Kidney (tissue), 22 donors: ENCODE measurements around the gene KRTAP4-6. TPM values are rescaled to one million over a fixed set of nuclear protein-coding genes. Genes with fewer than 3 reads are reported as not detected.
A peak's percentile ranks its signal among the peaks of the same experiment; 100 is the strongest.
"Not testable (repeated sequence)": the region's sequence is repeated elsewhere in the genome, so short reads cannot be mapped to it uniquely, and the experiment has no call there.

Experiments used
- DNase-seq, 5 donors: peaks; one replicate each; pipeline ENCODE4 v3.0.0-alpha.2; 2013 to 2020
- FAIRE-seq: peaks from 2 replicates; lab custom pipeline; 2012; peaks lifted over from hg19 to GRCh38; lab: Jason Lieb, UNC
- H3K27ac ChIP-seq, 2 donors: one replicate each; pipeline ENCODE4 v1.7.0; 2013; ENCODE audit warnings: low read depth in 2 of 2, low read length in 2 of 2, inconsistent platforms in 1 of 2
- H3K27me3 ChIP-seq: one replicate; pipeline ENCODE4 v1.7.1; 2013; ENCODE audit warnings: low read length, inconsistent platforms; ENCODE audit not compliant: control insufficient read depth, insufficient read depth
- H3K36me3 ChIP-seq, 3 donors: one replicate each; pipeline versions ENCODE4 v1.7.0 to v1.7.1; 2013; ENCODE audit warnings: low read length in 3 of 3, control low read depth in 1 of 3, inconsistent platforms in 1 of 3; ENCODE audit not compliant: insufficient read depth in 3 of 3, control insufficient read depth in 2 of 3
- H3K4me1 ChIP-seq, 3 donors: one replicate each; pipeline versions ENCODE4 v1.7.0 to v1.7.1; 2013; ENCODE audit warnings: low read length in 3 of 3, inconsistent platforms in 1 of 3, low read depth in 1 of 3; ENCODE audit not compliant: control insufficient read depth in 2 of 3, insufficient read depth in 2 of 3
- H3K4me3 ChIP-seq, 3 donors: one replicate each; pipeline versions ENCODE4 v1.7.0 to v1.8.1; 2013; ENCODE audit warnings: low read length in 3 of 3, control low read depth in 1 of 3, inconsistent platforms in 1 of 3
- H3K9ac ChIP-seq, 3 donors: one replicate each; pipeline versions ENCODE4 v1.7.0 to v1.7.1; 2013; ENCODE audit warnings: low read length in 3 of 3, control low read depth in 1 of 3, inconsistent platforms in 1 of 3
- H3K9me3 ChIP-seq, 3 donors: one replicate each; pipeline versions ENCODE4 v1.7.0 to v1.7.1; 2013; ENCODE audit warnings: low read length in 3 of 3, control low read depth in 1 of 3, inconsistent platforms in 1 of 3; ENCODE audit not compliant: control insufficient read depth in 2 of 3, insufficient read depth in 1 of 3
- intact Hi-C: fragments of 100-400 bp; cut with DNase I; formaldehyde crosslinking; loops from one replicate; pipeline ENCODE4 v1.11.1; 2022
- long read RNA-seq, 10 donors: library from polyadenylated mRNA in 1 of 10; unstranded in 1 of 10; transcript quantifications; one replicate each; pipeline ENCODE4 v2.0.0 and lab custom pipeline, GENCODE V29; 2021 to 2026
- polyA plus RNA-seq: library from polyadenylated mRNA; stranded (reverse); fragments of 350-450 nt; fragmentation: Illumina TruSeq; extraction: RNeasy Lipid Tissue Mini Kit (QIAGEN cat#74804); gene quantifications from one replicate; pipeline ENCODE4 v1.2.3, GENCODE V29; 2014; ENCODE audit warnings: low read depth, low replicate concordance; ENCODE audit not compliant: insufficient read depth
- total RNA-seq: library from RNA; stranded (reverse); fragmentation: NEBNext Ultra II Directional; extraction: Animal tissue kit (Norgen Biotek cat#: 25700); gene quantifications from one replicate; pipeline ENCODE4 v1.2.1, GENCODE V29; 2021
- TF ChIP-seq, protein P1 (sequence below): IDR thresholded peaks from 3 replicates; pipeline ENCODE4 v1.5.1; 2012; ENCODE audit warnings: mild to moderate bottlenecking, moderate library complexity, borderline replicate concordance; ENCODE audit not compliant: insufficient read depth; ENCODE audit errors: extremely low read depth
- donor health status: control.
- donor health status: control.
- donor health status: control.
- donor health status: control.
- donor health status: control.
- donor health status: DM: yes; HTN: yes; CAD: no.
- donor health status: Normal renal cell carcinoma (clear cell type).

Gene KRTAP4-6
- total RNA-seq (not detected), polyA plus RNA-seq (not detected)
- long read RNA-seq, donor 1 = 0 reads
- long read RNA-seq, donor 2 = 0 reads
- long read RNA-seq, donor 3 = 0 reads
- long read RNA-seq, donor 4 = 0 reads
- long read RNA-seq, donor 5 = 0 reads
- long read RNA-seq, donor 6 = 0 reads
- long read RNA-seq, donor 7 = 0 reads
- long read RNA-seq, donor 8 = 0 reads
- long read RNA-seq, donor 9 = 0 reads
- long read RNA-seq, donor 10 = 0 reads

DNA sequence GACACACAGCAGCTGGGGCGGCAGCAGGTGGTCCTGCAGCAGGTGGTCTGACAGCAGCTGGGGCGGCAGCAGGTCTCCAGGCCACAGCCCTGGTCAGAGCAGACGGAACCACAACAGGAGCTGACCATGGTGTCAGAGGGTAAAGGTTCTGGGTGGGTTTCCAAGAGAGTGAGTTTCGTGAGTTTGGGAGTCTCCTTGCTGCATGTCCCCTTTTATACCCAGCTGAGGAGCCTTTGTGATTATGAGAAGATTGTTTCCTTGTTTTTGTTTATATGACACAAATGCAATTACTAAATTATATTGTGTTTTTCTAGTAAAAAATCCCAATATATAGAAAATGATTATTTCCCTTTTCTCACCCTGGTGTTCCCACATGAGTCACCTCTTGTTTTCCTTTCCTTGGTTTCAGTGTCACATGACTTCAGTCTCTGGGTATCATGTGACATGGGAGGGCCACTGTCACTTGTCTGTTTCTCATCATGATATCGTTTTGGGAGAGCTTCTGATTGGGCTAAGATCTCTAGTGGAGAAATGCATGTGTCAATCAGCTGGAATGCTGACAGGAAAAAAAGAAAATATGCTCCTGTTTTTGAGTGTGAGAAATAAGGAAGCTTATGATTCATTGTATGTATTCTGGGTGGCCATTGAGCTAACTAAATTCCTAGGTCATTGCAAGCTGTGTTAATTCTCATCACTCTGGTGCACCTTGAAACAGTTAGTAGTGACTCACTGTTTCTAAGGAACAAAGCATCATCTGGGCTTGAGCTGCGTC, at the start of gene KRTAP4-6:
TSS of gene KRTAP4-6 (minus strand) at position 185 of the 772 bp plus-strand sequence. CDS start at position 128, 57 bp downstream.
- Histone ChIP-seq H3K4me1 (no peaks in the 10 kb centered on the region), H3K27me3 (no peaks in the 10 kb centered on the region), H3K27ac (no peak within 1 kb of the TSS), H3K9me3 (peaks cover 0 to 9% (median 2%) of the 10 kb centered on the region in 3 donors), H3K4me3 (no peak within 1 kb of the TSS), H3K36me3 (no peaks in the 10 kb centered on the region), H3K9ac (no peak within 1 kb of the TSS)
- FAIRE-seq (no peak), DNase-seq (no peak)
- TF ChIP-seq, protein P1, sequence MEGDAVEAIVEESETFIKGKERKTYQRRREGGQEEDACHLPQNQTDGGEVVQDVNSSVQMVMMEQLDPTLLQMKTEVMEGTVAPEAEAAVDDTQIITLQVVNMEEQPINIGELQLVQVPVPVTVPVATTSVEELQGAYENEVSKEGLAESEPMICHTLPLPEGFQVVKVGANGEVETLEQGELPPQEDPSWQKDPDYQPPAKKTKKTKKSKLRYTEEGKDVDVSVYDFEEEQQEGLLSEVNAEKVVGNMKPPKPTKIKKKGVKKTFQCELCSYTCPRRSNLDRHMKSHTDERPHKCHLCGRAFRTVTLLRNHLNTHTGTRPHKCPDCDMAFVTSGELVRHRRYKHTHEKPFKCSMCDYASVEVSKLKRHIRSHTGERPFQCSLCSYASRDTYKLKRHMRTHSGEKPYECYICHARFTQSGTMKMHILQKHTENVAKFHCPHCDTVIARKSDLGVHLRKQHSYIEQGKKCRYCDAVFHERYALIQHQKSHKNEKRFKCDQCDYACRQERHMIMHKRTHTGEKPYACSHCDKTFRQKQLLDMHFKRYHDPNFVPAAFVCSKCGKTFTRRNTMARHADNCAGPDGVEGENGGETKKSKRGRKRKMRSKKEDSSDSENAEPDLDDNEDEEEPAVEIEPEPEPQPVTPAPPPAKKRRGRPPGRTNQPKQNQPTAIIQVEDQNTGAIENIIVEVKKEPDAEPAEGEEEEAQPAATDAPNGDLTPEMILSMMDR = no peak
- intact Hi-C loops = no loop called here

DNA sequence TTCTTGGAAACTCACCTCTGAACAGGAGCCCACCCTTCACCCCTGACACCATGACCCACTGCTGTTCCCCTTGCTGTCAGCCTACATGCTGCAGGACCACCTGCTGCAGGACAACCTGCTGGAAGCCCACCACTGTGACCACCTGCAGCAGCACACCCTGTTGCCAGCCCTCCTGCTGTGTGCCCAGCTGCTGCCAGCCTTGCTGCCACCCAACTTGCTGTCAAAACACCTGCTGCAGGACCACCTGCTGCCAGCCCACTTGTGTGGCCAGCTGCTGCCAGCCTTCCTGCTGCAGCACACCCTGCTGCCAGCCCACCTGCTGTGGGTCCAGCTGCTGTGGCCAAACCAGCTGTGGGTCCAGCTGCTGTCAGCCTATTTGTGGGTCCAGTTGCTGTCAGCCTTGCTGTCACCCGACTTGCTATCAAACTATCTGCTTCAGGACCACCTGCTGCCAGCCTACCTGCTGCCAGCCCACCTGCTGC, 49.5 kb upstream of the KRTAP4-6 start, which contains the start of gene KRTAP9-1:
TSS of gene KRTAP9-1 (plus strand) at position 51 of the 482 bp plus-strand sequence. CDS start at position 51, 0 bp downstream.
- DNase-seq = peak in 1 of 5 donors; percentile 59
- H3K36me3 ChIP-seq, H3K9ac ChIP-seq, H3K27me3 ChIP-seq, H3K27ac ChIP-seq, H3K4me1 ChIP-seq, H3K9me3 ChIP-seq, intact Hi-C loops, H3K4me3 ChIP-seq, FAIRE-seq: not testable (repeated sequence)

DNA sequence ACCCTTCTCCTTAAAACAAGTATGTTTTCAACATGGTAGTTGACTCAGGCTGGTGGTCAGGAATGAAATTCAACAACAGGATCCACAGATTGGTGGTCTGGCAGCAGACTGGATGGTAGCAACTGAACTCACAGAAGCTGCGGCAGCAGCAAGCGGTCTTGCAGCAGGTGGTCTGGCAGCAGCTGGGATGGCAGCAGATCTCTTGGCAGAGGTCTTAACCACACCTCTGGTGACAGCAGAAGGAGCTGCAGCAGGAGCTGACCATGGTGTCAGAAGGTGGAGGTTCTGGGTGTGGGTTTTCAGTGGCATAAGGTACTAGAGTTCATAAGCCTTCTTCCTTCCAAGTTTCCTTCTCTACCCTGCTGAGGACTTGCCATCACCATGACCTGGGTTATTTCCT, 46.5 kb upstream of the KRTAP4-6 start:
- H3K4me3 ChIP-seq = no peak overlapping the region
- intact Hi-C loops = no loop called here
- TF ChIP-seq, protein P1 = no peak
- FAIRE-seq = no peak
- H3K9me3 ChIP-seq = no peaks in the 10 kb centered on the region
- no peaks in the 10 kb centered on the region for H3K4me1 ChIP-seq
- H3K9ac ChIP-seq = no peak overlapping the region
- no peak overlapping the region for H3K27ac ChIP-seq
- H3K27me3 ChIP-seq = no peaks in the 10 kb centered on the region
- no peak for DNase-seq
- H3K36me3 ChIP-seq = no peaks in the 10 kb centered on the region

DNA sequence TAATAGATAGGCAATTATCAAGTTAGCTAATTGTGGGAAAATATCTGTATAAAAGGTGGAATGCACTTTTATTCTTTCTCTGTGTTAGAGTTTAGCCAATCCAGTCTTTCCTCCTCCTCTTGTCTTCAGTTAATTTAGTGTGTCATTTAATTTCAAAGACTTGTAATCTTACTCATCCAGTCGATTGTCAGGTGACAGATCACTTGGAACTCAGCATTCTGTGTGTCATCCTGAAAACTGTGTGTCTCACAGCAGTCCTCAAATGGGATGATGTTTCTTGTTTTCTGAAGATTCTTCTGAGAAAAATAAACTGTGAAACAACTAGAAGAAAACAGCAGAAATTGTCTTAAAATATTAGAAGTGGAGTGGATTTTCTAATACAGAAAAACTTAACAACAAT, 44.7 kb upstream of the KRTAP4-6 start:
- no peak overlapping the region for H3K4me3 ChIP-seq
- DNase-seq = no peak
- no peaks in the 10 kb centered on the region for H3K4me1 ChIP-seq
- H3K9ac ChIP-seq = no peak overlapping the region
- no peaks in the 10 kb centered on the region for H3K27me3 ChIP-seq
- intact Hi-C loops = no loop called here
- FAIRE-seq = no peak
- TF ChIP-seq, protein P1 = no peak
- H3K27ac ChIP-seq = no peak overlapping the region
- H3K9me3 ChIP-seq = no peaks in the 10 kb centered on the region
- no peaks in the 10 kb centered on the region for H3K36me3 ChIP-seq
